GM18951 (cell line): ENCODE measurements around the gene USP22.
"Not testable (repeated sequence)": the region's sequence is repeated elsewhere in the genome, so short reads cannot be mapped to it uniquely, and the experiment has no call there.

Experiments used
- POLR2A ChIP-seq: IDR thresholded peaks from 4 replicates; pipeline ENCODE4 v1.6.1; 2011; ENCODE audit warnings: mild to moderate bottlenecking; ENCODE audit not compliant: insufficient read length, insufficient read depth; ENCODE audit errors: extremely low read depth
- in situ Hi-C: fragments of 300-500 bp; cut with MboI; formaldehyde crosslinking; loops from one replicate; pipeline ENCODE4 v1.12.0; 2022; ENCODE audit warnings: low sequenced_read_pairs, mixed read lengths, inconsistent platforms; ENCODE audit not compliant: unreplicated experiment

The USP22 gene

DNA sequence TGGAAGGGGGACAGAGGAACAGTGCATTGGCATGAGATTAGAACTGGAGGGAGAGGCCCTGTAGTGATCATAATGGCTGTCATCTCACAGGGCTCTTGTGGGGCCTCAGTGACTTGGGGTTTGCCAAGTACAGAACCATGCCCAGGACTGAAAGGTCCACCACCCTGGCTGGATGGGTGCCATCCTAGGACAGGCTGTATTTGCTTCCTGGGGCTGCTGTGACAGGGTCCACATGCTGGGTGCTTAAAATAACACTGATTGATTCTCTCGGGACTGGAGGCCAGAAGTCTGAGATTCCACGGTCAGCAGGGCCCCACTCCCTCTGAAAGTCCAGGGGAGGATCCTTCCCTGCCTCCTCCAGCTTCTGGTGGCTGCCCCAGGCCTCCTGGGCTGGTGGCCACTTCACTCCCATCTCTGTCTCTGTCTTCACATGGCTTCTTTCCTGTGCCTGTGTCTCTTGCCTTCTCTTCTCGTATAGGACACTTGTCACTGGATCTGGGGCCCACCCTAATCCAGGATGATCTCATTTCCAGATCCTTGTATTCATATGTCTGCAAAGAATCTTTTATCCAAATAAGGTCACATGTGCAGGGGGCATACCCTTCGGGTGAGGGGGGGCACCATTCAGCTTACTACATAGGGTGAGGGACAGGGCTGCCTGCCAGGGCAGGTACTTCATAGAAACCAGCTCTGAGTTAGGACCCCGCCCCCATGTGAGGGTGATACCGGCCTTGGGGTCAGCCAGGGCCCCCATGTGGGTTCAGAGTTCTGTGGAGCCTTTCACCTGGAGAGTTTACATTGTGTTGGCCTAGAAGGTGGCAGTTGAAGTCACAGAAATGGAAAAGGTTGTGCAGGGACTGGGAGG lies 52.6 kb downstream of the USP22 start:
- in situ Hi-C loops, result no loop called here
- no peak for TF ChIP-seq POLR2A

DNA sequence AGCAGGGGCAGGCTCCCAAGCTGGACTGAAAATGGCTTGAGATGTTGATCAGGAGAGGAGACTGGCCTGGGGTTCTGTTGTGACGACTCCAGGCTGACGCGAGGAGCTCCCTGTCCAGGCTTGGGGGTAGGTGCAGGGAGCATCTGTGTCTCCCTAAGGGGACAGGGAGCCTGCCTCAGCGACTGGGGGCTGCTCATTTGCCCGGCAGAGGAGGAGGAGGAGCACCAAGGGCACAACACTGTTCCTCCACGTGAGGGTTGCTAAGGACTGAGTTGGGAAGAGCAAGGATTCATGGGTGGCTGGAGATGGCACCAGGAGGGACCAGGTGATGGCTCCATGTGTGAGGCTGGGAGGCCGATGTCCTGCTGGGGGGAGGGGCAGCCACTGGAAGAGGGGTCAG lies 53.3 kb downstream of the USP22 start:
- TF ChIP-seq POLR2A, result no peak
- in situ Hi-C loops, result no loop called here

DNA sequence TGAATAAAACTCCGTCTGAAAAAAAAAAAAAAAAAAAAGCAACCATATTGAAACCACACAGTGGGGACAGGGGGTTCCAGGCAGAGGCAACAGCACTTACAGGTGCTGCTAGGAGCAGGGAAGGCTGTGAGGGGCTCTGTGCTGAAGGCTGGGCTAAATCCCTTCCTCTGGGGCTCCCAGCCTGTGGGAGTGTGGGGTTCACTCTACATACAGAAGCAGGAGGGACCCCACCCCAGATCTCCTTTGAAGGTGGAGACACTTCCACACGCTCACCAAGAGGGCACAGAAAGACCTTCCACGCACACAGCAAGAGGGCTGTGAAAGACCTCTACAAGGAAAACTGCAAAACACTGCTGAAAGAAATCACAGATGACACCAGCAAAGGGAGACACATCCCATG lies 53.9 kb downstream of the USP22 start:
- in situ Hi-C loops, result no loop called here
- TF ChIP-seq POLR2A, result no peak

GRCh38 chr17:20988001-20988636 lies 54.7 kb downstream of the USP22 start:
- in situ Hi-C loops, result no loop called here

DNA sequence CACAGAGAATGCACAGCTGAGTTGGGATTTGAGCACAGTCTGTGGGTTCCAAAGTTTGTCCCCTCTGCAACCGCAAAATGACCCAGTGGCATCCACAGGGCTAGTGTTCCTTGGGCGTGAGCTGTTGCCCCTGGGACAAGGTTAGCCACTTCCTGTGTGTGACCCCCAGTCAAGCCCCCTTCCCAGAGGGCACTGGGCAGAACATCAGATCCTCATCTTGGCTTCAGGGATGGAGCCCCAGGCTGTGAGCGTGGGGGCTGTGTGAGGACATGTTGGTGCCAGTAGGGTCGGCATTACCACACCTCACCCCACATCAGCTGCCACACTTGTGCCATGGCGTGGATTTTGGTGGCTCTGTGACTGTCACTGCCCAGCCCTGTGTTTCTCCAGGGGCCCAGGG lies 55.3 kb downstream of the USP22 start:
- TF ChIP-seq POLR2A, result no peak
- in situ Hi-C loops, result no loop called here

More at GRCh38 chr17:20988001-20988636, 54.7 kb downstream of the USP22 start:
- TF ChIP-seq POLR2A, result no peak

DNA sequence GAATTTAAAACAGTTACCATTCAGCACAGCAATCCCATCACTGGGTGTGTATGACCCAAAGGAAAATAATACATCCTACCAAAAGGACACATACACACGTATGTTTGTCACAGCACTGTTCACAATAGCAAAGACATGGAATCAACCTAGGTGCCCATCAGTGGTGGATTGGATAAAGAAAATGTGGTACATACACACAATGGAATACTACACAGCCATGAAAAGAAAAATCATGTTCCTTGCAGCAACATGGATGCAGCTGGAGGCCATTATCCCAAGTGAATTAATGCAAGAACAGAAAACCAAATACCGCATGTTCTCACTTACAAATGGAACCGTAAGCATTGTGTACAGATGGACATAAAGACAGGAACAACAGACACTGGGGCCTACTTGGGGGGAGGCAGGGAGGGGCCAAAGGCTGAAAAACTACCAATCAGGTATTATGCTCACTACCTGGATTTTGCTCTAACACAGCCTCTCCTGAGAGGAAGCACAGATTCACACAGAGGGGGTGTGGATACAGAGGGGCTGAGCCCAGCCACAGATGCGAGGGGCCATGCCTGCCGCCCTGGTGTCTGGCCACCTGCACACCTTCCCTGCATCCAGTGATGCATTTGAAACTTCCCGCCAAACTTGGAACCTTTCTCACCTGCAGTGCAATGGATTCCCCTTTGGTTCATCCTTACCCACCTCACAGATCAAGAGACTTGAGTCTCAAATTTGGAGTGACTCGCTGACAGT lies 55.9 kb downstream of the USP22 start:
- in situ Hi-C loops, result no loop called here
- no peak for TF ChIP-seq POLR2A

DNA sequence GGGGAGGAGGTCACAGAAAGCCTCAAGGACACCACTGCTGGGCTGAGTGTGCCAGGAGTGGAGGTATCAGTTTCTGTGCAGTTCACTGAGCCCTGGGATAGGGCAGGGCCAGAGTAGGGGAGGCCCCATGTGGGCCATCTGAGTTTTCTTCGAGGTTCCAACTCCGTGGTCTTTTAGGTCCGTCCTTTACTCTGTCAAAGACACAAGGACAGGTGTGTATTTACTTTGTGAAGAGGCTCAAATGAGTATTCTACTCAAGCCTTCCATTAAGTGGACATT lies 59.5 kb downstream of the USP22 start:
- in situ Hi-C loops, result no loop called here
- TF ChIP-seq POLR2A, result no peak

DNA sequence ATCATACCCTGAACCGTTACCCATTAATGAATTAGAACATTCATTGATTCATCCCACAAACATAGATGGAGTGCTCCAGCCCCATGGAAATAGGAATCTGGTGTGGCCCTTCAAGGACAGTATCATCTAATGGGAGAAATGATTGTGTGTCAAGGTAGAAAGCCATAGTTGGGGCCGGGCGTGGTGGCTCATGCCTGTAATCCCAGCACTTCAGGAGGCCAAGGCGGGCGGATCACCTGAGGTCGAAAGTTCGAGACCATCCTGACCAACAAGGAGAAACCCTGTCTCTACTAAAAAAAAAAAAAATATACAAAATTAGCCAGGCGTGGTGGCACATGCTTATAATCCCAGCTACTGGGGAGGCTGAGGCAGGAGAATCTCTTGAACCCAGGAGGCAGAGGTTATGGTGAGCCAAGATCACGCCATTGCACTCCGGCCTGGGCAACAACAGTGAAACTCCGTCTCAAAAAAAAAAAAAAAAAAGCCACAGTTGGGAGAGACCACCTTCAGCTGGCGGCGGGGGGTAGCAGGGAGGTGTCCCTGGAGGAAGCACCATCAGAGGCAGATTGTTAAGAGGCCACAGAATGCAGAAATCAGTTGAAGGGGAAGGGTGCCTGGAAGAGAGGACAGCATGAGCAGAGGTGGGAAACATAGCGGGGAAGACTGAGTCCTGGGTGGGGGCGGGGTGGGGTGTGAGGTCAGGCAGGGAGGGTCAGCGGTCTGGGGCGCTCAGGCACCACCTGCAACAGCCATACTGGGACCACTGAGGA lies 60.0 kb downstream of the USP22 start:
- no peak for TF ChIP-seq POLR2A
- in situ Hi-C loops, result no loop called here

- TF ChIP-seq POLR2A, result no peak
- in situ Hi-C loops, result no loop called here
Observed at GRCh38 chr17:20981046-20981920, 61.5 kb downstream of the USP22 start.

DNA sequence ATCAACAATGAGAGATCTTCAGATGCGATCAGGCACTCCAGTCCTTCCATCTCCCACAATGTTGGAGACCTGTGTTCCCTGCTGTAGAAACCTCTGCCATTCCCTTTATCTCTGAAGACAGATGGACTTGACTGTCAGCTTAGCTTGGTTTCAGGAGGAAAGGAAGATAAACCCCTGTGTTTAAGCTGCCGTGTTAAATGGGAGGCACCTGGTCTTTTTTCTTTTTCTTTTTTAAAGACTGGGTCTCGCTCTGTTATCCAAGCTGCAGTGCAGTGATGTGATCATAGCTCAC lies 63.1 kb downstream of the USP22 start:
- in situ Hi-C loops, result no loop called here
- no peak for TF ChIP-seq POLR2A

DNA sequence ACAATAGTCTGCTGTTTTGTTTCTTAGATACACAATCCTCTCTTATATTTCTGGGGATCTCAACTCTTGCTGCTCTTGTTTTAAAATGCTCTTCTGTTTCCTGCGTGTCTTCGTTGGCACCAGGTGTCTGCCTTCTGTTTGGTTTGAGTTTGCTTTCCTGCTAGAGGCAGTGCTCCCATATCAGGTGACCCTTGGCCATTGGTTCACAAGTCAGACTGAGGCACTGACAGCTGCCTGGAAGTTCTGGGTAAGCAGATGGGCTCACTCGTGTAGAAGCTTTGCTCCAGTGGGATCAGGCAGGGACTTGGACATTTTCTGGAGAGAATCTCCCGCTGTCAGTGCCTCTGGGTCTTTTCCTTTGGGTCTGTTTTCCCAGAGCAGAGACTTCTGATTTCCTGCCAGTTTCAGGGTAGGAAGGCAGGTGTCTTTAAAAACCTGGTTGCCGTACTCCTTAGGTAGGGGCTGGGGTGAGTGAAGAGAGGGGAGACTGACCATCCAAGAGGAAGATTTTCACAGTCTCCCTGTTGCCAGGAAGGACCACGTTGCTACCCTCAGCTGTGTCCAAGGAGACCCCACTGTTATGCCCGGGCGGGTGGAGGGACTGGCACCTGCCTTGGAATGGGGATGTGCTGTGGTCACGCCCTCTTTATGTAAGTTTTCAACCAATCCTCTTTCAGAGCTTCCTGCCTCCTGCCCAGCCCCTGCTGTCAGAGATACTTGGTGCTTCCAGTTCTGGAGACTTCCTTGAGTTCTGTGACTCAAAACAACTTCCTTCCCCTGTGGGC lies 63.6 kb downstream of the USP22 start:
- in situ Hi-C loops, result not testable (repeated sequence)

DNA sequence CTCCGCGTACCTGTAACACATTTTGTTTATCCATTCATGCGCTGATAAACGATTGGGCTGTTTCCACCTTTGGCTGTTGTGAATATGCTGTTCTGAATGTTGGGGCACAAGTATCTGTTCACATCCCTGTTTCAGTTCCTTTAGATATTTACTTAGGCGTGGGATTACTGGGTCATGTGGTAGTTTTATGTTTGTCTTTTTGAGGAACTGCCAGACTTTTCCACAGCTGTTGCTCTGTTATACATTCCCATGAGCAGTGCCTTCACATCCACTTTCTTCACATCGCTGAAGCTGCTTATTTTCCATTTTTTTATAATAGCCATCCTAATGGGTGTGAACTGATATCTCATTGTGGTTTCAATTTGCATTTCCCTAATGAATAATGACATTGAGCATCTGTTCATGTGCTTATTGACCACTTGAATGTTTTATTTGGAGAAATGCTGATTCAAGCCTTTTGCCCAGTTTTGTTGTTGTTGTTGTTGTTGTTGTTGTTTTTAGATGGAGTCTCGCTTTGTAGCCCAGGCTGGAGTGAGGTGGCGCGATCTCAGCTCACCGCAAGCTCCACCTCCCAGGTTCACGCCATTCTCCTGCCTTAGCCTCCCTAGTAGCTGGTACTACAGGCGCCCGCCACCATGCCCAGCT lies 65.1 kb downstream of the USP22 start:
- in situ Hi-C loops, result not testable (repeated sequence)
